Measurements from ENCODE around the gene MYEOV. TPM values are rescaled to one million over a fixed set of nuclear protein-coding genes. Genes with fewer than 3 reads are reported as not detected.

The MYEOV gene
- total and polyA plus RNA-seq, 2 of the 8 experiments (the other 6 are each of a cell fraction or from before 2014, with no cell fraction given), result 0.44 to 0.67 TPM

DNA sequence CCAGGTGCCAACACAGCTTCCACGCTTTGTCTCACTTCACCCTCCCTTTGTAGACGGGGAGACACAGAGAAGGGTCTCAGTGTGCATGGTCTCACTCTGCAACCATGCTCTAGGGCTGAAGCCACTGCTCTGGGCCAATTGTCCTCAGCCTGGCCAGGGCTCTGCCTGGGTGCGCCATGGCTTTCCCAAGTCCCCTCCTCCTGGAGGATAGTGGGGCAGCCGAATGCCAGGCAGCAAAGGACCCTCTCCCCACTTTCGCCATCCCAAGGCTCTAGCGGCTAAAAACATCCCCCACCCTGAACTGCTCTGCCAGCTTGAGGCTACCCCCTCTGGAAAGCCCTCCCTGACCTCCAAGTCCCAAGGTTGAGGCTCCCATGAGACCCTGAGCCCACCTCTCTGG lies 20.4 kb upstream of the MYEOV start:
- no peak overlapping the region for H4K91ac ChIP-seq (replicated peaks; ENCODE audit: insufficient read length, low read length)
- no peak overlapping the region for H2BK5ac ChIP-seq (ENCODE audit: low read depth, low read length)
- no peaks in the 10 kb centered on the region; a peak in 3 of 7 replicates for H3K27me3 ChIP-seq (replicated peaks in 1 of 4; ENCODE audit: control insufficient read depth in 3 of 4, extremely low read depth in 1 of 4, insufficient read depth in 3 of 4, low read length in 3 of 4)
- no peak overlapping the region for H2AK5ac ChIP-seq (ENCODE audit: low read depth, low read length)
- no peaks in the 10 kb centered on the region for H3K79me2 ChIP-seq (ENCODE audit: control insufficient read depth in 1 of 2, insufficient read depth in 2 of 2, low read length in 2 of 2)
- FAIRE-seq (no peak), DNase-seq (ENCODE audit: low read depth in 1 of 2, low spot score in 2 of 2) (no peak)
- no peaks in the 10 kb centered on the region; a peak in 1 of 7 replicates for H3K4me1 ChIP-seq (replicated peaks in 1 of 4; ENCODE audit: control insufficient read depth in 3 of 4, insufficient read depth in 4 of 4, low read length in 3 of 4)
- no peaks in the 10 kb centered on the region for H3K36me3 ChIP-seq (ENCODE audit: control insufficient read depth in 2 of 4, insufficient read depth in 4 of 4, low read length in 3 of 4)
- H2BK120ac ChIP-seq (replicated peaks; ENCODE audit: low read depth, low read length), result no peak overlapping the region
- 84% methylated on average over 6 of the region's 6 CpGs; no CpG with 5 or more reads in 1 of the 2 experiments for WGBS, 2 experiments (ENCODE audit: extremely low coverage in 1 of 2, insufficient coverage in 1 of 2, insufficient read length in 1 of 2, insufficient replicate concordance in 2 of 2, low coverage in 1 of 2, low lambda C conversion rate in 2 of 2, missing lambda C conversion rate in 1 of 2)
- H3K4me2 ChIP-seq (ENCODE audit: insufficient read depth in 1 of 2, low read depth in 2 of 2, low read length in 2 of 2), result no peak overlapping the region
- no peak overlapping the region for H2BK15ac ChIP-seq (ENCODE audit: low read length)
- H3K9ac ChIP-seq (replicated peaks in 1 of 4; ENCODE audit: extremely low read depth in 1 of 4, low read depth in 3 of 4, low read length in 3 of 4), result no peak overlapping the region
- CTCF ChIA-PET (ENCODE audit: partially characterized antibody), result interaction anchor here (1.2 to 1.7 kb wide), 4 partner anchors 33 to 185 kb away, joined by 3 to 5 read pairs (median 4); no protein-coding TSS in a partner anchor
- H2BK20ac ChIP-seq (ENCODE audit: low read length), result no peak overlapping the region
- H3K23ac ChIP-seq (ENCODE audit: insufficient read length), result no peak overlapping the region
- no peak overlapping the region for H2BK12ac ChIP-seq (ENCODE audit: low read depth, low read length)
- H2AFZ ChIP-seq (ENCODE audit: low read length), result no peak overlapping the region
- H3K56ac ChIP-seq (replicated peaks; ENCODE audit: insufficient read length, low read depth, low read length), result no peak overlapping the region
- H3K9me3 ChIP-seq (ENCODE audit: insufficient read depth in 2 of 2, low read depth in 1 of 2, low read length in 1 of 2), result no peaks in the 10 kb centered on the region
- no peak overlapping the region for H4K8ac ChIP-seq (ENCODE audit: extremely low read depth, insufficient read depth, low read length)
- POLR2A ChIA-PET (ENCODE audit: partially characterized antibody), result no interaction called here
- no peaks in the 10 kb centered on the region for H3K79me1 ChIP-seq (ENCODE audit: low read depth, low read length)
- H3K27ac ChIP-seq (ENCODE audit: low read depth, low read length), result no peak overlapping the region
- no peak overlapping the region for H3K4ac ChIP-seq (replicated peaks; ENCODE audit: insufficient read length, low read depth, low read length)
- H3K4me3 ChIP-seq (ENCODE audit: extremely low read depth in 1 of 4, insufficient read depth in 2 of 4, low read depth in 3 of 4, low read length in 4 of 4), result no peak overlapping the region
- no peak overlapping the region for H3K18ac ChIP-seq (ENCODE audit: extremely low read depth, low read length)
- no peak overlapping the region for H4K5ac ChIP-seq (ENCODE audit: insufficient read length, low read depth, low read length)
- no peak overlapping the region for H3K14ac ChIP-seq (ENCODE audit: insufficient read length)
- peaks cover 0 to 1% of the 10 kb centered on the region in 2 experiments for H4K20me1 ChIP-seq (replicated peaks in 1 of 2; ENCODE audit: control insufficient read depth in 1 of 2, insufficient read depth in 2 of 2, low read length in 2 of 2)
- peaks cover 10% of the 10 kb centered on the region; the same call in 1 of the 2 replicates for H3K23me2 ChIP-seq (ENCODE audit: low read depth, low read length)
- no peak for TF ChIP-seq SRF (IDR thresholded peaks at IDR 0.05; ENCODE audit: low read depth, low read length)
- no peak for TF ChIP-seq SIX5 (IDR thresholded peaks at IDR 0.05; ENCODE audit: low read depth, low read length)
- TF ChIP-seq TEAD4 (IDR thresholded peaks at IDR 0.05; ENCODE audit: low read depth, low read length), result no peak
- TF ChIP-seq EZH2 (IDR thresholded peaks at IDR 0.05; ENCODE audit: low read depth, low read length, severe bottlenecking), result no peak
- TF ChIP-seq HDAC2 (IDR thresholded peaks at IDR 0.05; ENCODE audit: borderline replicate concordance in 1 of 2, low read depth in 2 of 2, low read length in 2 of 2), result no peak
- no peak for TF ChIP-seq KDM1A (IDR thresholded peaks at IDR 0.05; ENCODE audit: borderline replicate concordance, low read length)
- TF ChIP-seq HDAC6 (IDR thresholded peaks at IDR 0.05; ENCODE audit: low read depth, low read length), result no peak
- TF ChIP-seq RNF2 (IDR thresholded peaks at IDR 0.05; ENCODE audit: borderline replicate concordance, low read depth, low read length, missing control alignments, poor library complexity, severe bottlenecking), result no peak
- no peak for TF ChIP-seq CTBP2 (IDR thresholded peaks at IDR 0.05; ENCODE audit: borderline replicate concordance, insufficient read depth, insufficient read length, low read length)
- TF ChIP-seq RFX5 (IDR thresholded peaks at IDR 0.05; ENCODE audit: borderline replicate concordance, low read depth, low read length), result no peak

Measured in H1 (cell line).